Measurements from ENCODE around the gene AFDN.

The AFDN gene

GRCh38 chr6:167829513-167829912 lies 2.8 kb downstream of the AFDN start:
- no peaks in the 10 kb centered on the region for H3K27me3 ChIP-seq (replicated peaks; ENCODE audit: insufficient read depth, low read length)
- H2AFZ ChIP-seq (ENCODE audit: low read length): no peak overlapping the region
- no peaks in the 10 kb centered on the region for H3K9me3 ChIP-seq (replicated peaks; ENCODE audit: insufficient read depth, low read length)
- TF ChIP-seq, protein P1, sequence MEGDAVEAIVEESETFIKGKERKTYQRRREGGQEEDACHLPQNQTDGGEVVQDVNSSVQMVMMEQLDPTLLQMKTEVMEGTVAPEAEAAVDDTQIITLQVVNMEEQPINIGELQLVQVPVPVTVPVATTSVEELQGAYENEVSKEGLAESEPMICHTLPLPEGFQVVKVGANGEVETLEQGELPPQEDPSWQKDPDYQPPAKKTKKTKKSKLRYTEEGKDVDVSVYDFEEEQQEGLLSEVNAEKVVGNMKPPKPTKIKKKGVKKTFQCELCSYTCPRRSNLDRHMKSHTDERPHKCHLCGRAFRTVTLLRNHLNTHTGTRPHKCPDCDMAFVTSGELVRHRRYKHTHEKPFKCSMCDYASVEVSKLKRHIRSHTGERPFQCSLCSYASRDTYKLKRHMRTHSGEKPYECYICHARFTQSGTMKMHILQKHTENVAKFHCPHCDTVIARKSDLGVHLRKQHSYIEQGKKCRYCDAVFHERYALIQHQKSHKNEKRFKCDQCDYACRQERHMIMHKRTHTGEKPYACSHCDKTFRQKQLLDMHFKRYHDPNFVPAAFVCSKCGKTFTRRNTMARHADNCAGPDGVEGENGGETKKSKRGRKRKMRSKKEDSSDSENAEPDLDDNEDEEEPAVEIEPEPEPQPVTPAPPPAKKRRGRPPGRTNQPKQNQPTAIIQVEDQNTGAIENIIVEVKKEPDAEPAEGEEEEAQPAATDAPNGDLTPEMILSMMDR (IDR thresholded peaks at IDR 0.05; ENCODE audit: low read length): no peak
- no peak for TF ChIP-seq EZH2phosphoT487 (IDR thresholded peaks at IDR 0.05; ENCODE audit: low read length)
- no peak for TF ChIP-seq EZH2 (optimal IDR thresholded peaks at IDR 0.05; ENCODE audit: low read depth, low read length)
- DNase-seq: no peak
- H3K4me2 ChIP-seq (ENCODE audit: low read depth, low read length): no peak overlapping the region
- no peaks in the 10 kb centered on the region for H3F3A ChIP-seq (ENCODE audit: insufficient read depth, low read length)
- no peak overlapping the region for H3K27ac ChIP-seq (ENCODE audit: low read length)
- H3K36me3 ChIP-seq (replicated peaks; ENCODE audit: insufficient read depth, low read length): no peaks in the 10 kb centered on the region
- 0 out of 2 replicates have a peak, but pooled peaks cover 8% of the 10 kb centered on the region for H3K4me1 ChIP-seq (ENCODE audit: low read length)
- H4K20me1 ChIP-seq (ENCODE audit: insufficient read depth, low read length): no peaks in the 10 kb centered on the region
- no peak overlapping the region for H3K9ac ChIP-seq (ENCODE audit: low read length)
- H3K9me2 ChIP-seq (replicated peaks; ENCODE audit: insufficient read depth, low read length): no peaks in the 10 kb centered on the region
- no peak overlapping the region for H3K4me3 ChIP-seq (ENCODE audit: low read length)
- H3K79me2 ChIP-seq (ENCODE audit: low read length): peaks cover 24% of the 10 kb centered on the region

GRCh38 chr6:167831281-167831828 lies 4.6 kb downstream of the AFDN start:
- H3K9me2 ChIP-seq (replicated peaks; ENCODE audit: insufficient read depth, low read length): no peaks in the 10 kb centered on the region
- no peaks in the 10 kb centered on the region for H4K20me1 ChIP-seq (ENCODE audit: insufficient read depth, low read length)
- no peak overlapping the region for H3K4me2 ChIP-seq (ENCODE audit: low read depth, low read length)
- no peak overlapping the region for H2AFZ ChIP-seq (ENCODE audit: low read length)
- H3K27ac ChIP-seq (ENCODE audit: low read length): no peak overlapping the region
- peaks cover 27% of the 10 kb centered on the region for H3K79me2 ChIP-seq (ENCODE audit: low read length)
- no peak for TF ChIP-seq EZH2 (optimal IDR thresholded peaks at IDR 0.05; ENCODE audit: low read depth, low read length)
- TF ChIP-seq, protein P1 (IDR thresholded peaks at IDR 0.05; ENCODE audit: low read length): no peak
- TF ChIP-seq EZH2phosphoT487 (IDR thresholded peaks at IDR 0.05; ENCODE audit: low read length): no peak
- no peaks in the 10 kb centered on the region for H3K36me3 ChIP-seq (replicated peaks; ENCODE audit: insufficient read depth, low read length)
- no peak overlapping the region for H3K9ac ChIP-seq (ENCODE audit: low read length)
- H3F3A ChIP-seq (ENCODE audit: insufficient read depth, low read length): no peaks in the 10 kb centered on the region
- no peak for DNase-seq
- H3K9me3 ChIP-seq (replicated peaks; ENCODE audit: insufficient read depth, low read length): no peaks in the 10 kb centered on the region
- 0 out of 2 replicates have a peak, but pooled peaks cover 8% of the 10 kb centered on the region for H3K4me1 ChIP-seq (ENCODE audit: low read length)
- H3K27me3 ChIP-seq (replicated peaks; ENCODE audit: insufficient read depth, low read length): no peaks in the 10 kb centered on the region
- no peak overlapping the region for H3K4me3 ChIP-seq (ENCODE audit: low read length)

DNA sequence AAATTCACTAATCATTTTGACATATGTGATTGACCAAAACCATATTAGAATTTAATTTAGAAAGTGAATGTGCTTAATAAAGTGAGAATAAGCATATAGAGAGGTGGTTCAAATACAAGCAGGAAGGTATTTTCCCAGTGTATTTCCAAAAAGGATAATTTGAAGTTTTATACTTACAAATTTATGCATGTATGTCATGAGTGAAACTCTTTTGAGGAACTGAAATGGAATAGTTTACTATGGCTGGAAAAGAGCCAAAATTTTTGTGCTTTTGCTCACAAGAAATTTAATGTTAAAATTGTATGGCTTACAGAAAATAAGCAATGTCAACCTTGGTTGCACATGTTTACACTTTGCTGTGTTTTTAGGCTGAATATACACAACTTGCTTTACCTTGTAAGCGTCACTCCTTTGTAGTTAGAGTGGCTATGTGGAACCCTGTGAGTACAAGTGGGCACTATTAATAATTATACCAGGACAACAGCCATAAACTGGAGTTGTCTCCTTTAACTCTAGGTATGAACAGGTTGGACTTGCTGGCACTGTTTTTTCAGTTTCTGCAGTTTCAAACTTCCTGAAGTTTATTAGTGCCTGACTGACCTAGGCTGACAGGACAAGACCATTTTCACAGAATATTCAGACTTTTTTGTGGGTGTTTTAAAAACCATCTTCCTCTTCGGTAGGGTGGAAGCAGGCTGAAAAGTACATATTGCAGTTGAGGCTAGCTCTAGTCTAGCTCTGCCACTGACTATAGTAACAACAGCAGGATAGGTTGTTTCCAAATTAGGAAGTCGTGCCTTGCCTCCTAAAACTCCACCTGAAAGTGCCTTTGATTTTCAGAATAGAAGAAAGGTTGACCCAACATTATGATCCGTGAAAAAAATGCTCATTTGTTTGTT lies 6.0 kb downstream of the AFDN start:
- DNase-seq: no peak
- 0 out of 2 replicates have a peak, but pooled peaks cover 8% of the 10 kb centered on the region for H3K4me1 ChIP-seq (ENCODE audit: low read length)
- H4K20me1 ChIP-seq (ENCODE audit: insufficient read depth, low read length): no peaks in the 10 kb centered on the region
- no peak overlapping the region for H3K9ac ChIP-seq (ENCODE audit: low read length)
- no peak overlapping the region for H2AFZ ChIP-seq (ENCODE audit: low read length)
- peak overlapping the region; percentile 24; the same call in 1 of the 2 replicates for H3K4me2 ChIP-seq (ENCODE audit: low read depth, low read length)
- H3K27ac ChIP-seq (ENCODE audit: low read length): no peak overlapping the region
- no peaks in the 10 kb centered on the region for H3K9me2 ChIP-seq (replicated peaks; ENCODE audit: insufficient read depth, low read length)
- H3K36me3 ChIP-seq (replicated peaks; ENCODE audit: insufficient read depth, low read length): no peaks in the 10 kb centered on the region
- TF ChIP-seq EZH2 (optimal IDR thresholded peaks at IDR 0.05; ENCODE audit: low read depth, low read length) (no peak), EZH2phosphoT487 (IDR thresholded peaks at IDR 0.05; ENCODE audit: low read length) (no peak)
- TF ChIP-seq, protein P1 (IDR thresholded peaks at IDR 0.05; ENCODE audit: low read length): no peak
- 0 out of 2 replicates have a peak overlapping the region, but pooled peaks have one; percentile 7 for H3K4me3 ChIP-seq (ENCODE audit: low read length)
- peaks cover 27% of the 10 kb centered on the region for H3K79me2 ChIP-seq (ENCODE audit: low read length)
- H3F3A ChIP-seq (ENCODE audit: insufficient read depth, low read length): no peaks in the 10 kb centered on the region
- no peaks in the 10 kb centered on the region for H3K9me3 ChIP-seq (replicated peaks; ENCODE audit: insufficient read depth, low read length)
- no peaks in the 10 kb centered on the region for H3K27me3 ChIP-seq (replicated peaks; ENCODE audit: insufficient read depth, low read length)

Measured in MM.1S (cell line).